ENCODE measurements around the gene TIRAP. TPM values are rescaled to one million over a fixed set of nuclear protein-coding genes. Genes with fewer than 3 reads are reported as not detected.

TIRAP gene
- total and polyA plus RNA-seq, 3 experiments from 2014 or later: 10.6 to 13.0 (median 11.3) TPM

DNA sequence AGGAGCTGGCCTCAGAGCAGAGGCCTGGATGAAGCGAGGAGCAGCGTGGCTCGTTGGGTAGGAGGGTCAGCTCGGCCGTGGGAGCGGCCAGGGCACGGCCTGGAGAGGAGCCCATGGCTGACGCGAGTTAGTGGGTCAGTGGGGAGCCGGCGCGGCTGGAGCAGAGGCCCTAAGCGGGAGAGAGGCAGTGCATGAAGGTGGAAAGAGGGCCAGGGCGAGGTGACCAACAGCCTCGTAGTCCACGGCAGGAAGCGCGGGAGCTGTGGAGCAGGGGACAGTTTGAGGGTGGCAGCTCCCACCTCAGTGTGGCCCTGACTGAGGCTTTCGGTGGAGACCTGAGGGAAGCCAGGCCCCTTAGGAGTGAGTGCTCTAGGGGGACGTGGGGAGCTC, 45.1 kb downstream of the TIRAP start:
- Mint-ChIP-seq H3K36me3 (peaks cover 0 to 53% (median 9%) of the 10 kb centered on the region in 3 donors), H3K4me3 (no peak overlapping the region), H3K27ac (peak overlapping the region in 7 of 8 donors; percentile 13 to 91 (median 82)), H3K9me3 (no peaks in the 10 kb centered on the region), H3K27me3 (no peaks in the 10 kb centered on the region), H3K4me1 (peaks cover 35 to 54% (median 48%) of the 10 kb centered on the region in 3 donors)
- H3K36me3 ChIP-seq (ENCODE audit: insufficient read depth, low read length): peaks cover 14% of the 10 kb centered on the region
- H3K27ac ChIP-seq (ENCODE audit: low read depth, low read length): no peak overlapping the region
- POLR2A ChIA-PET: no interaction called here
- no peak overlapping the region for H3K4me3 ChIP-seq (ENCODE audit: low read length)
- CTCF ChIA-PET: interaction anchor here (1.7 kb wide), 1 partner anchor 12 kb away, joined by 5 read pairs; no protein-coding TSS in a partner anchor
- DNase-seq: no peak
- H3K27me3 ChIP-seq (ENCODE audit: insufficient read depth, low read length, poor library complexity, severe bottlenecking): no peaks in the 10 kb centered on the region
- H3K9me3 ChIP-seq (ENCODE audit: low read length): no peaks in the 10 kb centered on the region
- peaks cover 24% of the 10 kb centered on the region for H3K4me1 ChIP-seq (ENCODE audit: insufficient read depth, low read length)

DNA sequence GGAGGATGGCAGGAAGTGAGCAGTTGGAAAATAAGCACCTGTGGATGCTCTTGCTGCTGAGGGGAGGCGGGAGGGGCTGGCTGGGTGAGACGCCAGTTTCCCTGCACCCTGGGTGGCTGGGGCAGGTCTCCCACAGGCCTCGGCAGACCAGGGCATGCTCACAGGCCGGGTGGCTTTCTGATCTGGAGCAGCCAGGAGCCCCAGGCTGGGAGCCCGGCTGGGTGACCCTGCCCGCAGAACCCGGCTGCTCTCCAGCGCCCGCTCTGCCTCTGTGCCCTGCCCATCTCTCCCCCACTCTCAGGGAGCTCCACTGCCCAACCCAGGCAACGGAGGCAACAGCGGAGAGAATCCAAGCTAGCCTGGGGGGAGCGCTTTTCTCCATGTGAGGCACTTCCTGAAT, 45.6 kb downstream of the TIRAP start:
- H3K4me3 ChIP-seq (ENCODE audit: low read length): no peak overlapping the region
- H3K9me3 ChIP-seq (ENCODE audit: low read length): no peaks in the 10 kb centered on the region
- POLR2A ChIA-PET: no interaction called here
- Mint-ChIP-seq H3K9me3 (no peaks in the 10 kb centered on the region), H3K27me3 (no peaks in the 10 kb centered on the region), H3K4me3 (no peak overlapping the region), H3K36me3 (peaks cover 4 to 58% (median 13%) of the 10 kb centered on the region in 3 donors), H3K27ac (peak overlapping the region in 5 of 8 donors; percentile 12 to 97 (median 47)), H3K4me1 (peaks cover 39 to 54% (median 53%) of the 10 kb centered on the region in 3 donors)
- H3K27me3 ChIP-seq (ENCODE audit: insufficient read depth, low read length, poor library complexity, severe bottlenecking): no peaks in the 10 kb centered on the region
- peaks cover 24% of the 10 kb centered on the region for H3K4me1 ChIP-seq (ENCODE audit: insufficient read depth, low read length)
- peaks cover 14% of the 10 kb centered on the region for H3K36me3 ChIP-seq (ENCODE audit: insufficient read depth, low read length)
- no peak overlapping the region for H3K27ac ChIP-seq (ENCODE audit: low read depth, low read length)
- DNase-seq: no peak
- CTCF ChIA-PET: interaction anchor here (1.7 kb wide), 1 partner anchor 12 kb away, joined by 5 read pairs; no protein-coding TSS in a partner anchor

DNA sequence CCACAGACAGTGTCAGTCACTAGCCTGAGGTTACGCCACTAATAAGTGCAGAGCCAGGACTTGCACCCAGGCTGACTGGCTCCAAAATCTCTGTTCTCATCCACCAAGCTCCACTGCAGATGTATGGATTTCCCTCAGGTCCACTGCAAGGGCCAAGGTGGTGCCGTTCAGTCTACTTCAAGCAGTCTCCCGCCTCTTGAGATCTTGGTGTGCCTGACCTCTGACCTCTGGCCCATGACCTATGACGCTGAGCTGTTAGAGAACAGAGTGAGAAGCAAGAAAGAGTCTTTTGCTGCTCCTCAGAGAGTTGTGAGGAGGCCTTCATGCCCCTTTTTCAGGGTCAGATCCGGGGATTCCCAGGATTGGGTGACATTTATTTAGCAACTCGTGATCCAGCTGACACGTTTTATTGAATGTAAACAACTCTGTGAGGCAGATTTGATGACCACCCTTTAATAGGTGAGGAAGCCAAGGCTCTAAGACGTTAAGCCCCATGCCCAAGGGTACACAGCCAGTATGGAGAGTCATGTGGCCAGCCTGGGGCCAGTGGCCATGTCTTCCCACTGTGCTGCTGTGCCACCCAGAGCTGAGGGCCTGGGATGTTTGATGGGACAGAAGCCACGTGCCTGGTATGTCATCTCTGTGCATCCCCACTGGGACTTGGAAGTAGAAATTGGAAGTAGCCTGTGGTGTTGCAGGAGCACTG, 46.2 kb downstream of the TIRAP start:
- peaks cover 44 to 59% (median 54%) of the 10 kb centered on the region in 3 donors for H3K4me1 Mint-ChIP-seq
- H3K9me3 Mint-ChIP-seq: no peaks in the 10 kb centered on the region
- Histone ChIP-seq H3K36me3 (ENCODE audit: insufficient read depth, low read length) (peaks cover 14% of the 10 kb centered on the region), H3K27me3 (ENCODE audit: insufficient read depth, low read length, poor library complexity, severe bottlenecking) (no peaks in the 10 kb centered on the region), H3K4me3 (ENCODE audit: low read length) (no peak overlapping the region), H3K9me3 (ENCODE audit: low read length) (no peaks in the 10 kb centered on the region), H3K27ac (ENCODE audit: low read depth, low read length) (no peak overlapping the region), H3K4me1 (ENCODE audit: insufficient read depth, low read length) (peaks cover 24% of the 10 kb centered on the region)
- peaks cover 0 to 1% of the 10 kb centered on the region in 2 donors for H3K27me3 Mint-ChIP-seq
- peak overlapping the region; percentile 63 to 97 (median 92) for H3K27ac Mint-ChIP-seq
- POLR2A ChIA-PET: no interaction called here
- CTCF ChIA-PET: interaction anchor here (1.7 kb wide), 1 partner anchor 13 kb away, joined by 5 read pairs; no protein-coding TSS in a partner anchor
- DNase-seq: no peak
- peak overlapping the region in 4 of 7 donors; percentile 31 to 79 (median 70) for H3K4me3 Mint-ChIP-seq
- peaks cover 6 to 64% (median 20%) of the 10 kb centered on the region in 3 donors for H3K36me3 Mint-ChIP-seq

DNA sequence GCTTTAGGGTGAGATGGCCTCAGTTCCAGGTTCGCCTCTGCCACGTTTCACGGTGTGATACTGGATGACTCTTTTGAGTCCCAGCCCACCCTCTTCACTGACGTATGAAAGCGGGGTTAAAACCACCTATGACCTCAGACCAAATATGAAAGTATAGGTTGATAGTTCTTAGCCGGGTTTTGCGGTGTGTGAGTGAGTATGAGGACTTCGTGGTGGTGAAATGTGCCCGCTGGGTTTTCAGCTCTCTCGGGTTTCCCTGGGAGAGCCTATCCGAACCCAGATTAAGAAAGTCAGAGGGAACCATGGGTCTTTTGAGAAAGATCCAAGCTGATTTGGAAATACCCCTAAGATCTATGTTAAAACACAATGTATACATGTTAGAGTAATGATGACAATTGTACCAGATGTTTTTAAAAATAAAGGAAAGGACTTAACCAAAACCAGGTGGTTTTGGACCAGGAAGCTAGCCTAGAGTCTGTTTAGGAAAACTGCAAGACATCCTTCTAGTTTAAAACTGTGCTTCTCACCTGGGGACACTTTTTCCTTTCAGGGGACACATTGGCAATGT, 46.8 kb downstream of the TIRAP start:
- peaks cover 42 to 59% (median 54%) of the 10 kb centered on the region in 3 donors for H3K4me1 Mint-ChIP-seq

DNA sequence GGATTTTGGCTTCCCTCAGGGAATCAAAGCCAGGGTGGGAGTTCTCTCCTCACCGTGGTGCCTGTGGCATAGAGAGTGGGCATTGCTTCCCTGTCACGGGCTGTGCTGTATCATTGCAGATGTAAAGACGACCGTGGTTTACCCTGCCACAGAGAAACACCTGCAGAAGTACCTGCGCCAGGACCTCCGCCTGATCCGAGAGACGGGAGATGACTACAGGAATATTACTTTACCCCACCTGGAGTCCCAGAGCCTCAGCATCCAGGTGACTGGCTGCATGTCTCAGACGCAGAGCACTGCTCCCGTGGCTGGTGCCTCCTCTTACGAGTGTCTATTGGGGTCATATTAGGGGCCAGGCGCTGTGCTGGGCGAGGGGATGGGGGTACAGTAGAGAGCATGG, 48.4 kb downstream of the TIRAP start:
- H3K4me1 Mint-ChIP-seq: peaks cover 45 to 57% (median 49%) of the 10 kb centered on the region in 3 donors
- H3K36me3 Mint-ChIP-seq: peaks cover 8 to 71% (median 22%) of the 10 kb centered on the region in 3 donors
- Histone ChIP-seq H3K4me1 (ENCODE audit: insufficient read depth, low read length) (peaks cover 24% of the 10 kb centered on the region), H3K9me3 (ENCODE audit: low read length) (no peaks in the 10 kb centered on the region), H3K27me3 (ENCODE audit: insufficient read depth, low read length, poor library complexity, severe bottlenecking) (no peaks in the 10 kb centered on the region), H3K4me3 (ENCODE audit: low read length) (no peak overlapping the region), H3K27ac (ENCODE audit: low read depth, low read length) (no peak overlapping the region), H3K36me3 (ENCODE audit: insufficient read depth, low read length) (peaks cover 22% of the 10 kb centered on the region)
- POLR2A ChIA-PET: no interaction called here
- H3K27ac Mint-ChIP-seq: peak overlapping the region in 7 of 8 donors; percentile 34 to 91 (median 84)
- peaks cover 0 to 1% of the 10 kb centered on the region in 2 donors for H3K27me3 Mint-ChIP-seq
- no peak for DNase-seq
- no peak overlapping the region for H3K4me3 Mint-ChIP-seq
- CTCF ChIA-PET: no interaction called here
- no peaks in the 10 kb centered on the region for H3K9me3 Mint-ChIP-seq

More for the DNA sequence above, 46.8 kb downstream of the TIRAP start:
- CTCF ChIA-PET: interaction anchor here (1.7 kb wide), 1 partner anchor 13 kb away, joined by 5 read pairs; no protein-coding TSS in a partner anchor
- peak in 4 of 5 donors; percentile 10 to 66 (median 51) for DNase-seq
- Mint-ChIP-seq H3K9me3 (no peaks in the 10 kb centered on the region), H3K36me3 (peaks cover 6 to 64% (median 20%) of the 10 kb centered on the region in 3 donors), H3K4me3 (peak overlapping the region in 5 of 7 donors; percentile 4 to 79 (median 68)), H3K27ac (peak overlapping the region; percentile 63 to 97 (median 92)), H3K27me3 (peaks cover 0 to 1% of the 10 kb centered on the region in 2 donors)
- Histone ChIP-seq H3K9me3 (ENCODE audit: low read length) (no peaks in the 10 kb centered on the region), H3K36me3 (ENCODE audit: insufficient read depth, low read length) (peaks cover 16% of the 10 kb centered on the region), H3K4me3 (ENCODE audit: low read length) (no peak overlapping the region), H3K27ac (ENCODE audit: low read depth, low read length) (no peak overlapping the region), H3K4me1 (ENCODE audit: insufficient read depth, low read length) (peaks cover 24% of the 10 kb centered on the region), H3K27me3 (ENCODE audit: insufficient read depth, low read length, poor library complexity, severe bottlenecking) (no peaks in the 10 kb centered on the region)
- POLR2A ChIA-PET: no interaction called here

DNA sequence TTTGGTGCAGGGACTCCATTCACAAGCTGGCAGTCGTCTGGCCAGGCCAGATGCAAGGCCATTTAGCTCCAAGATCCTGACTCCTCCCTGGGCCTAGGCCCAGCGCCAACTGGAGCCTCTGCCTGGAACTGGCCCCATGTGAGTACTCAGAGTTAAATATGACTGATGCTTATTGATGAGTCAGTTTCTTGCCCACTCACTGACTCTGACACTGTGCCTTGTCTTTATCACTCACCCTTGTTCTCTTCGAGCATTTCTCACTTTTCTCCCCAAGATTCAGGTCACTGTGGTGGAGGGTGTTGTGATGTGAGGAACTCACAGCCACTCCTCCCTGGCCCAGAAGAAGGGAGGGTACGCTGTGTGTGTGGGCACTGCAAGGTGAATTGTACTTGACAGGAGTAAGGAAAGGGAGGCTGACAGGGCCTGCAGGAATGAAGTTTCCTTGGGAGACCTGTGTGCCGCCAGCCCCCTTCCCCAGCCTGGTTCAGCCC, 49.4 kb downstream of the TIRAP start:
- peaks cover 45 to 56% (median 48%) of the 10 kb centered on the region in 3 donors for H3K4me1 Mint-ChIP-seq
- Histone ChIP-seq H3K27ac (ENCODE audit: low read depth, low read length) (no peak overlapping the region), H3K36me3 (ENCODE audit: insufficient read depth, low read length) (peaks cover 22% of the 10 kb centered on the region), H3K4me1 (ENCODE audit: insufficient read depth, low read length) (peaks cover 24% of the 10 kb centered on the region), H3K4me3 (ENCODE audit: low read length) (no peak overlapping the region), H3K27me3 (ENCODE audit: insufficient read depth, low read length, poor library complexity, severe bottlenecking) (no peaks in the 10 kb centered on the region), H3K9me3 (ENCODE audit: low read length) (no peaks in the 10 kb centered on the region)
- no peaks in the 10 kb centered on the region for H3K9me3 Mint-ChIP-seq
- ChIA-PET CTCF (no interaction called here), POLR2A (no interaction called here)
- H3K36me3 Mint-ChIP-seq: peaks cover 8 to 76% (median 21%) of the 10 kb centered on the region in 3 donors
- DNase-seq: peak in 2 of 5 donors; percentile 47 to 64
- peak overlapping the region in 7 of 8 donors; percentile 75 to 91 (median 85) for H3K27ac Mint-ChIP-seq
- H3K27me3 Mint-ChIP-seq: peaks cover 0 to 1% of the 10 kb centered on the region in 2 donors
- peak overlapping the region in 5 of 7 donors; percentile 0 to 77 (median 55) for H3K4me3 Mint-ChIP-seq

DNA sequence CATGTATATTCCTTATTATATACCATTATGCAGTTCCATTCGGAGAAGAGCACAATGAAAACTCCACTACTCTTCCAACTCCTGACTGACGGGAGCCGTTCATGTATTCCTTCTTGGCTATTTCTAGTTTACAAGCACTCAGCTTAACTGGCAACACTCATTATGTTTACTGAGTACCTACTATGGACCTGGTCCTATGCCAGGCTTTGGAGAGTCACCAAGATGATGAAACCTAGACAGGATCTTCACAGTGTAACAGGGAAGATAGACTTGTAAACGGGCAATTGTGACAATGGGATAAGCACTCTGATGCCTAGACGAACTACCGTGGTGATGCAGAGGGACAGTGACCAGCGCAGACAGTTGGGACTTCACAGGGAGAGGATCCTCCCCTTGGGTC, 50.2 kb downstream of the TIRAP start:
- DNase-seq: no peak
- Mint-ChIP-seq H3K4me1 (peaks cover 36 to 50% (median 44%) of the 10 kb centered on the region in 3 donors), H3K27ac (peak overlapping the region in 7 of 8 donors; percentile 24 to 85 (median 80)), H3K27me3 (peaks cover 0 to 1% of the 10 kb centered on the region in 2 donors), H3K9me3 (no peaks in the 10 kb centered on the region), H3K4me3 (peak overlapping the region in 2 of 7 donors; percentile 19 to 63), H3K36me3 (peaks cover 8 to 76% (median 18%) of the 10 kb centered on the region in 3 donors)
- Histone ChIP-seq H3K9me3 (ENCODE audit: low read length) (no peaks in the 10 kb centered on the region), H3K4me1 (ENCODE audit: insufficient read depth, low read length) (peaks cover 24% of the 10 kb centered on the region), H3K36me3 (ENCODE audit: insufficient read depth, low read length) (peaks cover 22% of the 10 kb centered on the region), H3K27me3 (ENCODE audit: insufficient read depth, low read length, poor library complexity, severe bottlenecking) (no peaks in the 10 kb centered on the region), H3K27ac (ENCODE audit: low read depth, low read length) (no peak overlapping the region), H3K4me3 (ENCODE audit: low read length) (no peak overlapping the region)
- ChIA-PET CTCF (no interaction called here), POLR2A (no interaction called here)

Data from CD8-positive, alpha-beta memory T cell (primary cell).